A673 (cell line): ENCODE measurements around the gene LMAN1L.

Source experiments
- EZH2 ChIP-seq: fragments of 200-600 bp; sonication (generic); IDR thresholded peaks from 2 replicates; pipeline ENCODE4 v1.6.1; 2017; ENCODE audit warnings: borderline replicate concordance, low read depth, mild to moderate bottlenecking, mixed read lengths, antibody characterized with exemption, low read length; ENCODE audit not compliant: poor library complexity, severe bottlenecking
- TF ChIP-seq, protein P1 (sequence below): fragments of 300-800, 200-600 bp; sonication (generic); conservative IDR thresholded peaks from 2 replicates; pipeline ENCODE4 v1.5.1; 2017; ENCODE audit warnings: low read depth, mild to moderate bottlenecking, antibody characterized with exemption, low read length, moderate library complexity, mixed read lengths

DNA sequence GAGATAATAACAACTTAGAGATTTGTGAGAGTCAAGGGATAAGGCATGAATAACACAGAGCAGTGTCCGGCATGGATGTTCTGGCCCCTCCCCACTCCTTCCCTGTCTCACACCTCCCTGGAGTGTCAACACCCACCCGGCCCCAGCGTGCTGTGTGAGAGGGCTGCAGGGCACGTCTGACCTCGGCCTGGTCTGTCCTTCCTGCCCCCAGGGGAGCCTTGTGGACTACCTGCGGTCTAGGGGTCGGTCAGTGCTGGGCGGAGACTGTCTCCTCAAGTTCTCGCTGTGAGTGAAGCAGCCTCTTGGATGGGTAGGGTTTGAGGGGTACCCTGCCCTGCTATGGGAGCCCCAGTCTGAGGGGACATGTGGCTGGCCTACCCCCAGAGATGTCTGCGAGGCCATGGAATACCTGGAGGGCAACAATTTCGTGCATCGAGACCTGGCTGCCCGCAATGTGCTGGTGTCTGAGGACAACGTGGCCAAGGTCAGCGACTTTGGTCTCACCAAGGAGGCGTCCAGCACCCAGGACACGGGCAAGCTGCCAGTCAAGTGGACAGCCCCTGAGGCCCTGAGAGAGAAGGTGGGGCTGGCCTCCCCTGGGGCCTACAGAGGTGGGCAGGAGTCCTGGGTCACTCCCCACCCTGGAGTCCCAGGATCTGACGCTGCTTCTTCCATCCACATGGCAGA is 11.2 kb upstream of the LMAN1L start:
- TF ChIP-seq, protein P1, sequence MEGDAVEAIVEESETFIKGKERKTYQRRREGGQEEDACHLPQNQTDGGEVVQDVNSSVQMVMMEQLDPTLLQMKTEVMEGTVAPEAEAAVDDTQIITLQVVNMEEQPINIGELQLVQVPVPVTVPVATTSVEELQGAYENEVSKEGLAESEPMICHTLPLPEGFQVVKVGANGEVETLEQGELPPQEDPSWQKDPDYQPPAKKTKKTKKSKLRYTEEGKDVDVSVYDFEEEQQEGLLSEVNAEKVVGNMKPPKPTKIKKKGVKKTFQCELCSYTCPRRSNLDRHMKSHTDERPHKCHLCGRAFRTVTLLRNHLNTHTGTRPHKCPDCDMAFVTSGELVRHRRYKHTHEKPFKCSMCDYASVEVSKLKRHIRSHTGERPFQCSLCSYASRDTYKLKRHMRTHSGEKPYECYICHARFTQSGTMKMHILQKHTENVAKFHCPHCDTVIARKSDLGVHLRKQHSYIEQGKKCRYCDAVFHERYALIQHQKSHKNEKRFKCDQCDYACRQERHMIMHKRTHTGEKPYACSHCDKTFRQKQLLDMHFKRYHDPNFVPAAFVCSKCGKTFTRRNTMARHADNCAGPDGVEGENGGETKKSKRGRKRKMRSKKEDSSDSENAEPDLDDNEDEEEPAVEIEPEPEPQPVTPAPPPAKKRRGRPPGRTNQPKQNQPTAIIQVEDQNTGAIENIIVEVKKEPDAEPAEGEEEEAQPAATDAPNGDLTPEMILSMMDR, result no peak
- TF ChIP-seq EZH2, result no peak
